Ishikawa (cell line): ENCODE measurements around the gene SMARCB1.

Experiments
- CREB1 ChIP-seq: IDR thresholded peaks from 2 replicates; pipeline ENCODE4 v1.6.1; 2012; ENCODE audit warnings: low read depth
- EP300 ChIP-seq: IDR thresholded peaks from 2 replicates; pipeline ENCODE4 v1.6.1; 2012; ENCODE audit warnings: borderline replicate concordance
- FOXM1 ChIP-seq: IDR thresholded peaks from 2 replicates; pipeline ENCODE4 v1.6.1; 2012; ENCODE audit warnings: low read depth, borderline replicate concordance
- MAX ChIP-seq: IDR thresholded peaks from 2 replicates; pipeline ENCODE4 v1.6.1; 2012
- NFIC ChIP-seq: IDR thresholded peaks from 2 replicates; pipeline ENCODE4 v1.6.1; 2012
- TAF1 ChIP-seq: IDR thresholded peaks from 2 replicates; pipeline ENCODE4 v1.6.1; 2012; ENCODE audit warnings: low read depth, mild to moderate bottlenecking
- TEAD4 ChIP-seq: IDR thresholded peaks from 2 replicates; pipeline ENCODE4 v1.6.1; 2012
- ZBTB7A ChIP-seq: IDR thresholded peaks from 2 replicates; pipeline ENCODE4 v1.6.1; 2012; ENCODE audit warnings: low read depth
- TF ChIP-seq, protein P1 (sequence below): IDR thresholded peaks from 2 replicates; pipeline ENCODE4 v1.6.1; 2012; ENCODE audit warnings: low read depth, mild to moderate bottlenecking

DNA sequence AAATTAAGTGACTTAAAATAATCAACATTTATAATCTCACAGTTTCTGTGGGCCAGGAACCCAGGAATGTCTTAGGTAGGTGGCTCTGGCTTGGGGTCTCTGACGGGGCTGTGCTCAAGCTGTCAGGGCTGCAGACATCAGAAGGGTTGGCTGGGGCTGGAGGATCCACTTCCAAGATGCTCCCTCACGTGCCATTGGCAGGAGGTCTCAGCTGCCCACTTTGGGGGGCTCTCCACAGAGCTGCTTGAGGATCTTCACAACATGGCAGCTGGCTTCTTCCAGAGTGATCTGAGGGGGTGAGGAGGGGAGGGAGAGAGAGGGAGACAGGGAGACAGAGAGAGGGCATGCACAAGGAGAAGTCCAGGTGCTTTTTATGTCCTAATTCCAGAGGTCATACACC, 89.0 kb downstream of the SMARCB1 start:
- TF ChIP-seq NFIC (no peak), ZBTB7A (no peak), FOXM1 (no peak), TAF1 (no peak), MAX (no peak), EP300 (no peak), CREB1 (no peak), TEAD4 (no peak)
- TF ChIP-seq, protein P1, sequence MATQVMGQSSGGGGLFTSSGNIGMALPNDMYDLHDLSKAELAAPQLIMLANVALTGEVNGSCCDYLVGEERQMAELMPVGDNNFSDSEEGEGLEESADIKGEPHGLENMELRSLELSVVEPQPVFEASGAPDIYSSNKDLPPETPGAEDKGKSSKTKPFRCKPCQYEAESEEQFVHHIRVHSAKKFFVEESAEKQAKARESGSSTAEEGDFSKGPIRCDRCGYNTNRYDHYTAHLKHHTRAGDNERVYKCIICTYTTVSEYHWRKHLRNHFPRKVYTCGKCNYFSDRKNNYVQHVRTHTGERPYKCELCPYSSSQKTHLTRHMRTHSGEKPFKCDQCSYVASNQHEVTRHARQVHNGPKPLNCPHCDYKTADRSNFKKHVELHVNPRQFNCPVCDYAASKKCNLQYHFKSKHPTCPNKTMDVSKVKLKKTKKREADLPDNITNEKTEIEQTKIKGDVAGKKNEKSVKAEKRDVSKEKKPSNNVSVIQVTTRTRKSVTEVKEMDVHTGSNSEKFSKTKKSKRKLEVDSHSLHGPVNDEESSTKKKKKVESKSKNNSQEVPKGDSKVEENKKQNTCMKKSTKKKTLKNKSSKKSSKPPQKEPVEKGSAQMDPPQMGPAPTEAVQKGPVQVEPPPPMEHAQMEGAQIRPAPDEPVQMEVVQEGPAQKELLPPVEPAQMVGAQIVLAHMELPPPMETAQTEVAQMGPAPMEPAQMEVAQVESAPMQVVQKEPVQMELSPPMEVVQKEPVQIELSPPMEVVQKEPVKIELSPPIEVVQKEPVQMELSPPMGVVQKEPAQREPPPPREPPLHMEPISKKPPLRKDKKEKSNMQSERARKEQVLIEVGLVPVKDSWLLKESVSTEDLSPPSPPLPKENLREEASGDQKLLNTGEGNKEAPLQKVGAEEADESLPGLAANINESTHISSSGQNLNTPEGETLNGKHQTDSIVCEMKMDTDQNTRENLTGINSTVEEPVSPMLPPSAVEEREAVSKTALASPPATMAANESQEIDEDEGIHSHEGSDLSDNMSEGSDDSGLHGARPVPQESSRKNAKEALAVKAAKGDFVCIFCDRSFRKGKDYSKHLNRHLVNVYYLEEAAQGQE = no peak
